ENCODE data around the gene C3. TPM values are rescaled to one million over a fixed set of nuclear protein-coding genes. Genes with fewer than 3 reads are reported as not detected.

C3 gene
- total and polyA plus RNA-seq, 7 donors: 37.7 to 120 (median 88.4) TPM

- DNase-seq: no peak
Measured at GRCh38 chr19:6716610-6716970, 3.9 kb downstream of the C3 start.

GRCh38 chr19:6714749-6715555, 5.5 kb downstream of the C3 start:
- ATAC-seq: no peak
- Histone ChIP-seq H3K36me3 (ENCODE audit: insufficient read depth in 1 of 2, low read depth in 1 of 2) (no peaks in the 10 kb centered on the region), H3K4me1 (no peaks in the 10 kb centered on the region), H3K9me3 (no peaks in the 10 kb centered on the region), H3K4me3 (no peak overlapping the region), H3K27me3 (ENCODE audit: insufficient read depth in 3 of 3, low read length in 2 of 3) (peaks cover 0 to 26% (median 16%) of the 10 kb centered on the region in 3 donors), H3K27ac (no peak overlapping the region)
- WGBS, 3 donors: 84 to 86% (median 85%) methylated on average over 11 of the region's 11 CpGs
- intact Hi-C loops (cut with DNase I): no loop called here
- TF ChIP-seq, protein P1, sequence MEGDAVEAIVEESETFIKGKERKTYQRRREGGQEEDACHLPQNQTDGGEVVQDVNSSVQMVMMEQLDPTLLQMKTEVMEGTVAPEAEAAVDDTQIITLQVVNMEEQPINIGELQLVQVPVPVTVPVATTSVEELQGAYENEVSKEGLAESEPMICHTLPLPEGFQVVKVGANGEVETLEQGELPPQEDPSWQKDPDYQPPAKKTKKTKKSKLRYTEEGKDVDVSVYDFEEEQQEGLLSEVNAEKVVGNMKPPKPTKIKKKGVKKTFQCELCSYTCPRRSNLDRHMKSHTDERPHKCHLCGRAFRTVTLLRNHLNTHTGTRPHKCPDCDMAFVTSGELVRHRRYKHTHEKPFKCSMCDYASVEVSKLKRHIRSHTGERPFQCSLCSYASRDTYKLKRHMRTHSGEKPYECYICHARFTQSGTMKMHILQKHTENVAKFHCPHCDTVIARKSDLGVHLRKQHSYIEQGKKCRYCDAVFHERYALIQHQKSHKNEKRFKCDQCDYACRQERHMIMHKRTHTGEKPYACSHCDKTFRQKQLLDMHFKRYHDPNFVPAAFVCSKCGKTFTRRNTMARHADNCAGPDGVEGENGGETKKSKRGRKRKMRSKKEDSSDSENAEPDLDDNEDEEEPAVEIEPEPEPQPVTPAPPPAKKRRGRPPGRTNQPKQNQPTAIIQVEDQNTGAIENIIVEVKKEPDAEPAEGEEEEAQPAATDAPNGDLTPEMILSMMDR (IDR thresholded peaks at IDR 0.05): no peak
- DNase-seq: no peak

More at GRCh38 chr19:6716610-6716970, 3.9 kb downstream of the C3 start:
- Histone ChIP-seq H3K27ac (no peak overlapping the region), H3K27me3 (ENCODE audit: insufficient read depth in 3 of 3, low read length in 2 of 3) (peaks cover 0 to 22% (median 10%) of the 10 kb centered on the region in 3 donors), H3K9me3 (no peaks in the 10 kb centered on the region), H3K4me1 (no peaks in the 10 kb centered on the region), H3K36me3 (ENCODE audit: insufficient read depth in 1 of 2, low read depth in 1 of 2) (no peaks in the 10 kb centered on the region), H3K4me3 (no peak overlapping the region)
- intact Hi-C loops (cut with DNase I): no loop called here
- no peak for ATAC-seq
- WGBS, 3 donors: 51 to 59% (median 52%) methylated on average over 6 of the region's 6 CpGs
- TF ChIP-seq, protein P1 (IDR thresholded peaks at IDR 0.05): no peak

- DNase-seq: peak in 1 of 2 donors; percentile 30
- TF ChIP-seq, protein P1 (IDR thresholded peaks at IDR 0.05): no peak
- 64 to 68% (median 65%) methylated on average over 24 of the region's 24 CpGs for WGBS, 3 donors
- Histone ChIP-seq H3K4me3 (no peak overlapping the region), H3K36me3 (ENCODE audit: insufficient read depth in 1 of 2, low read depth in 1 of 2) (no peaks in the 10 kb centered on the region), H3K27me3 (ENCODE audit: insufficient read depth in 3 of 3, low read length in 2 of 3) (peaks cover 0 to 31% (median 16%) of the 10 kb centered on the region in 3 donors), H3K27ac (no peak overlapping the region), H3K4me1 (no peaks in the 10 kb centered on the region), H3K9me3 (no peaks in the 10 kb centered on the region)
- intact Hi-C loops (cut with DNase I): no loop called here
- no peak for ATAC-seq
Measured at GRCh38 chr19:6713773-6714692, 6.4 kb downstream of the C3 start.

DNA sequence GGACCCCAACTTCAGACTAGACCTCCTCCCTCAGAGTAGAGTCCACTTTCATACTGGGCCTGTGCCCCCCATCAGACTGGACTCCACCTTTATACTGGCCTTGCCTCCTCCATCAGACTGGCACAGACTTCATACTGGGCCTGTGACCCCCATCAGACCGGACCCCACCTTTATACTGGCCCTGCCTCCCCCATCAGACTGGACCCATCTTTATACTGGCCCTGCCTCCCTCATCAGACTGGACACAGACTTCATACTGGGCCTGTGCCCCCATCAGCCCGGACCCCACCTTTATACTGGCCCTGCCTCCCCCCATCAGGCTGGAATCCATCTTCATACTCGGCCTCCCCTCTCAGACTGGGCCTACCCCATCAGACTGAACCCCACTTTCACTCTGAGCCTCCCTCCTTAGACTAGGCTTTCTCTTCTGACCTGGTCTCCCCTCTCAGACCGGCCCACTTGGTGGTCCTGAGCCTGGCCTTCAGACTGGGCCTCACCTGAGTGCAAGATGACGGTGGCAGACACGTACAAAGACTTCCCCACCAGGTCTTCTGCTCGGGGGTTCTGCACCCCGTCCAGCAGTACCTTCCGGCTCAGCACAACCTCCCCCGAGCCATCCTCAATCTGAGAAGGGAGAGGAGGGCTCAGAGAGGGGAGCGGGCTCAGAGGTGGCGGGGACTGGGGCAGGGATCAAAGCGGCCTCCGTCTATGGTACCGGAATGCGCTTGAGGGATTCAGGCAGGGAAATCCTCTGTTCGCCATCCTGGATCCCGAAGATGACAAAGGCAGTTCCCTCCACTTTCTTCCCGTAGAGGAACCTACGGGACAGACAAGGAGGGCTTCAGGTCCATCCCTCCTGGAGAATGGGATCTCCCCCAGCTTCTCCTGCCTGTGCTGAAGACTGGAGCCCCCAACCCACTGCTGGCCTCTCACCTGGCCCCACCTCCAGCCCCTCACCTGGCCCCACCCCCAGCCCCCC, 7.5 kb downstream of the C3 start:
- no peak for ATAC-seq
- peak in 1 of 2 donors; percentile 21 for DNase-seq

More for the DNA sequence above, 7.5 kb downstream of the C3 start:
- intact Hi-C loops (cut with DNase I): no loop called here
- Histone ChIP-seq H3K27me3 (ENCODE audit: insufficient read depth in 3 of 3, low read length in 2 of 3) (peaks cover 0 to 37% (median 16%) of the 10 kb centered on the region in 3 donors), H3K4me3 (no peak overlapping the region), H3K9me3 (no peaks in the 10 kb centered on the region), H3K4me1 (no peaks in the 10 kb centered on the region), H3K36me3 (ENCODE audit: insufficient read depth in 1 of 2, low read depth in 1 of 2) (no peaks in the 10 kb centered on the region), H3K27ac (no peak overlapping the region)
- TF ChIP-seq, protein P1 (IDR thresholded peaks at IDR 0.05): no peak
- 83 to 87% (median 84%) methylated on average over 19 to 20 of the region's 20 CpGs for WGBS, 3 donors
